ENCODE data around the gene SPRY1.

GRCh38 chr4:123409334-123409733, 12.7 kb downstream of the SPRY1 start:
- TF ChIP-seq CTCF (IDR thresholded peaks at IDR 0.05): no peak
- no peak for TF ChIP-seq POLR2A (IDR thresholded peaks at IDR 0.05)
